ENCODE results near the gene SRSF7.

DNA sequence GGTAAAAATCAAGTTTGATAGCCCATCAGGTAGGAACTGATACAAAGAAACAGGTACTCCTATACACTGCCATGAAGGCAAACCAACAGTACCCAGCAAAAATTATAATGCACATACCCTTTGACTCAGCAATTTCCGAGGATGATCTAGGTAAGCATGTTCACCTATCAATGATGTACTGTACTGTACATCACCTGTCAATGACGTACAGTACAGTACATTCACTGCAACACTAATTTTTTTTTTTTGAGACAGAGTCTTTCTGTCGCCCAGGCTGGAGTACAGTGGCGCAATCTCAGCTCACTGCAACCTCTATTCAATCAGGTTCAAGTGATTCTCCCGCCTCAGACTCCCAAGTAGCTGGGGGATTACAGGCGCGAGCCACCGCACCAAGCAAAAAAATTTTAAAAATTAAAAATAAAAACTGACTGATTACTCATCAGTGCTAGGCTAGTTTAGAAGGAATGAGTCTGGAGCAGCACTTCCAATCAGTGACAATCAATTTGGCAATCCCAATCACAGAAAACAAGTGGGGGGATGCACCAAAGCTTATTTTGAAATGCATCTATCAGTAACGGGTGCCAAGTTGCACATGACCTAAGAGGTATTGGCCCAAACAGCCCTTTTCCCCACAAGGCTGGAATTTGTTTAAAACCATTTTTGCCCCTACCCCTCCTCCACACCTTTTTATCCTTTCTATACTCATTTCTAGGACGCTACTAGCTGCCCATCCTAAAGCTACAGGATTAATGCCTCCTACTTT lies 8.2 kb downstream of the SRSF7 start:
- TF ChIP-seq, protein P1, sequence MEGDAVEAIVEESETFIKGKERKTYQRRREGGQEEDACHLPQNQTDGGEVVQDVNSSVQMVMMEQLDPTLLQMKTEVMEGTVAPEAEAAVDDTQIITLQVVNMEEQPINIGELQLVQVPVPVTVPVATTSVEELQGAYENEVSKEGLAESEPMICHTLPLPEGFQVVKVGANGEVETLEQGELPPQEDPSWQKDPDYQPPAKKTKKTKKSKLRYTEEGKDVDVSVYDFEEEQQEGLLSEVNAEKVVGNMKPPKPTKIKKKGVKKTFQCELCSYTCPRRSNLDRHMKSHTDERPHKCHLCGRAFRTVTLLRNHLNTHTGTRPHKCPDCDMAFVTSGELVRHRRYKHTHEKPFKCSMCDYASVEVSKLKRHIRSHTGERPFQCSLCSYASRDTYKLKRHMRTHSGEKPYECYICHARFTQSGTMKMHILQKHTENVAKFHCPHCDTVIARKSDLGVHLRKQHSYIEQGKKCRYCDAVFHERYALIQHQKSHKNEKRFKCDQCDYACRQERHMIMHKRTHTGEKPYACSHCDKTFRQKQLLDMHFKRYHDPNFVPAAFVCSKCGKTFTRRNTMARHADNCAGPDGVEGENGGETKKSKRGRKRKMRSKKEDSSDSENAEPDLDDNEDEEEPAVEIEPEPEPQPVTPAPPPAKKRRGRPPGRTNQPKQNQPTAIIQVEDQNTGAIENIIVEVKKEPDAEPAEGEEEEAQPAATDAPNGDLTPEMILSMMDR (IDR thresholded peaks at IDR 0.05 in 4 of 5, conservative IDR thresholded peaks at IDR 0.05 in 1 of 5): no peak
- TF ChIP-seq POLR2A (IDR thresholded peaks at IDR 0.05): no peak
